WTC11 (cell line): Measurements from ENCODE around the gene CYB561A3.

Source experiments
- ZNF396 ChIP-seq: fragments of 250-450 bp; sonication (Bioruptor Pico); IDR thresholded peaks from 2 replicates; pipeline ENCODE4 v1.8.0; 2021; ENCODE audit warnings: mild to moderate bottlenecking, moderate library complexity, borderline replicate concordance
- TF ChIP-seq, protein P1 (sequence below): fragments of 200-600 bp; IDR thresholded peaks from 2 replicates; pipeline ENCODE4 v1.8.0; 2022; ENCODE audit warnings: antibody characterized with exemption

DNA sequence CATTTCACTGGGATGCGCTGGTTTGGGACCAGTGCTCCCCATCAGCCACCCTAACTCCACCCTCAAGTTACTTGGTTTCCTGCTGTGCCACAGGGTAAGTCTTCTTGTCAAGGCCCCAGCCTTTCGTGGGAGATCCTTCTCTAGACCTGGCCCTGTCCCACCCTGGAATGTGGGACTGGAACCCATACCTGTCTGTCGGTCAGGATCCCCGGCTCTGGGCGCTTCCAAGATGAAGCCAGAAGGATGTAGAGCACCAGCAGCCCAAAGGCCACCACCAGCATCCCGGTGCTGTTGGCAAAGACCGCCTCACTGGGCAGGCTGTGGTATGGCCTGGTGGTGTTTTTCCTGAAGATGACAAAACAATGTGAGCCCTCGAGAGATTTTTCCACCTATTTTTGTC is 10.9 kb downstream of the CYB561A3 start:
- TF ChIP-seq ZNF396 (CRISPR knock-in tag): no peak
- TF ChIP-seq, protein P1, sequence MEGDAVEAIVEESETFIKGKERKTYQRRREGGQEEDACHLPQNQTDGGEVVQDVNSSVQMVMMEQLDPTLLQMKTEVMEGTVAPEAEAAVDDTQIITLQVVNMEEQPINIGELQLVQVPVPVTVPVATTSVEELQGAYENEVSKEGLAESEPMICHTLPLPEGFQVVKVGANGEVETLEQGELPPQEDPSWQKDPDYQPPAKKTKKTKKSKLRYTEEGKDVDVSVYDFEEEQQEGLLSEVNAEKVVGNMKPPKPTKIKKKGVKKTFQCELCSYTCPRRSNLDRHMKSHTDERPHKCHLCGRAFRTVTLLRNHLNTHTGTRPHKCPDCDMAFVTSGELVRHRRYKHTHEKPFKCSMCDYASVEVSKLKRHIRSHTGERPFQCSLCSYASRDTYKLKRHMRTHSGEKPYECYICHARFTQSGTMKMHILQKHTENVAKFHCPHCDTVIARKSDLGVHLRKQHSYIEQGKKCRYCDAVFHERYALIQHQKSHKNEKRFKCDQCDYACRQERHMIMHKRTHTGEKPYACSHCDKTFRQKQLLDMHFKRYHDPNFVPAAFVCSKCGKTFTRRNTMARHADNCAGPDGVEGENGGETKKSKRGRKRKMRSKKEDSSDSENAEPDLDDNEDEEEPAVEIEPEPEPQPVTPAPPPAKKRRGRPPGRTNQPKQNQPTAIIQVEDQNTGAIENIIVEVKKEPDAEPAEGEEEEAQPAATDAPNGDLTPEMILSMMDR: no peak
